Non-pigmented ciliary epithelial cell (primary cell): Measurements from ENCODE around the gene PKNOX2.

ENCODE experiments used
- DNase-seq: peaks from one replicate; pipeline ENCODE4 v3.0.0-alpha.2; 2010; ENCODE audit warnings: low read depth

PKNOX2 gene

DNA sequence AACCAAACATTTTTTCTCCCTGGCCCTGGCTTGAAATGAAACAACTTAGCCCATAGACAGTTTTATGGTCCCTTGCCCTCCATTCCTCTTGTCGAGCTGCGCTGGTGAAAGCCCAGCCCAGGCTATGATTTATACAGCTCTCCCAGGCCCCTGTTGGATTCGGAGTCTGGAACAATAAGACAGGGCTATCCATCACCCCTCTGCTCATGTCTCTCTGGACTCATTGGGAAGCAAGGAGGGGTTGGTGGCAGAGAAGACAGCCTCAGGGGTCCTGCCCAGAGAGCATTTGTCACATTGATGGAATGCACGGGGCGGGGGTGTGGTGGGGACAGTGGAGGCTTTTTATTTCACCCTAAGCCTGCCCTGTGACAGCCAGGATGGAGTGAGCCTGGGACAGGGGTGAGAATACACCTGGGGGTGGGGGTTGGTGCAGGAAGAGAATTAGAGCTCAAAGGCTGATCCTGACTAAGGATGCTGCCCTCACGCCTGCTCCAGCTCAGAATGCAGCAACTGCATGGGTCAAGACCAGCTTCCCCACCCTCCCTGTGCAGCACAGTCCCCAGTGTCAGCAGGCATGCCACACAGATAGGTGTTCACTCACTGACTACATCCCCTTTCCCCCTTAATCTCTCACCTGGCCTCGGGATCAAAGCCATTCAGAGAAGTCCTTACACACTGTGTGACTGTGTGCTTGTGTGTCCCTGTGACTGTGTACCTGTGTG lies 10.0 kb upstream of the PKNOX2 start:
- DNase-seq, result no peak

DNA sequence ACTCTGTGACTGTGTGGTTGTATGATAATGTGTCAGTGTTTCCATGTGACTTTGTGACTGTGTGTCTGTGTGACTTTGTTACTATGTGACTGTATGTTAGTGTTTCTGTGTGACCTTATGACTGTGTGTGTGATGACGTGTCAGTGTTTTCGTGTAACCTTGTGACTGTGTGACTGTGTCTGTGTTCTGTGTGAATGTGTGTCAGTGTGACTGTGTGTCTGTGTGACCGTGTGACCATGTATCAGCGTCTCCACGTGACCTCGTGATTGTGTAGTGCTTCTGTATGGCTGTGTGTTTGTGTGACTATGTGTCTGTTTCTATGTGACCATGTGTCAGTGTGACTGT lies 9.5 kb upstream of the PKNOX2 start:
- no peak for DNase-seq

GRCh38 chr11:125155767-125156166 lies 8.8 kb upstream of the PKNOX2 start:
- no peak for DNase-seq

DNA sequence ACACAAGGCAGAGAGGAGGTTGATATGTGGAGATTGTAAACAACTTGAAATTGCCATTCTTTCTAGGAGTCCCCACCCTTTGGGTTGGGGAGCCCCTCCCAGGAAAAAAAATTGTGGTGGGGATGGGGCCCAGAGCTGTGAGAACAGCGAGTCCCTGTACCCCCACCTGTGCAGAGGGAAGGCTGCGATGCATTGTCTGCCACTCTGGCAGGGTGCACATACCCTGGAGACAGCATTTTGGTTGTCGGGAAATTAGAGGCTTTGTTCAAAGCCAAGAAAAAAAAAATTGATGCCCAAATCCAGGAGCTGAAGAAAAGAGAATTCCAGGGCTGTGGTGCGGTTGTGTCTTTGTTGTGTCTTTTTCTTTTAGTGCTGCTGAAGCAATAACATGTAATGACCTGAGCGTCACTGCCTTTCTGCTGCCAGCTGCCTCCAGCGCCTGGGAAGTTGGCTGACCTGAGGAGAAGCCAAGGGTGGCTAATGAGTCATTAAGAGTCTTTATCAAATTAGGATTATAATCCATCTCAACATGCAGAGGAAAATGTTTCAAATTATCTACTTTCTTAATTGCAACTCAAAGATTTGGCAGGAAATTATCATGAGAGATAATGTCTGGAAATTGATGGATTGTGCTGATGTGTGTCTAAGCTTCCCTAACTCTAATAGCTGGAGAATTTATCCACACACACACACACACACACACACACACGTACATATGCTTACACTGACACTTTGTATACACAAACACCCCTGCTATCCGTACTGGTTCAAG lies 8.0 kb upstream of the PKNOX2 start:
- DNase-seq, result no peak

GRCh38 chr11:125157118-125157733 lies 7.3 kb upstream of the PKNOX2 start:
- DNase-seq, result no peak

GRCh38 chr11:125157953-125158680 lies 6.4 kb upstream of the PKNOX2 start:
- DNase-seq, result no peak

DNA sequence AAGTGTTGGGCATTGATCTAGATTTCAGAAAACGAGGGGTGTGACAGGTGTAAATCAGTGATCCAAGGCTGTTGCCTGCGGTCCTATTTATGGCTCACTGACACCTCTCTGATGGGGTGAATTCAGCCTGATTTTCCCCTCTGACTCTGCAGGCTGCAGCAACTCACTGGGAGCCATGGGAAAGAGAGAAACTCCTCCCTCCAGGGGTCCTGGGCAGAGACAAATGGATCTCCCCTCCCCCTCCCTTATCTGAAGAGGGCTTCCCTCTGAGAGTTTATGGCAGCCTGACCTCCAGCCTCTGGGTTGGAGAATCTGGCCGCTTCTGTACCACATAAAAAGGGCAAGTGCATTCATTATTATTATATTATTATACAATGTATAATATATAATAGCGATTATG lies 1.8 kb upstream of the PKNOX2 start:
- DNase-seq, result no peak

DNA sequence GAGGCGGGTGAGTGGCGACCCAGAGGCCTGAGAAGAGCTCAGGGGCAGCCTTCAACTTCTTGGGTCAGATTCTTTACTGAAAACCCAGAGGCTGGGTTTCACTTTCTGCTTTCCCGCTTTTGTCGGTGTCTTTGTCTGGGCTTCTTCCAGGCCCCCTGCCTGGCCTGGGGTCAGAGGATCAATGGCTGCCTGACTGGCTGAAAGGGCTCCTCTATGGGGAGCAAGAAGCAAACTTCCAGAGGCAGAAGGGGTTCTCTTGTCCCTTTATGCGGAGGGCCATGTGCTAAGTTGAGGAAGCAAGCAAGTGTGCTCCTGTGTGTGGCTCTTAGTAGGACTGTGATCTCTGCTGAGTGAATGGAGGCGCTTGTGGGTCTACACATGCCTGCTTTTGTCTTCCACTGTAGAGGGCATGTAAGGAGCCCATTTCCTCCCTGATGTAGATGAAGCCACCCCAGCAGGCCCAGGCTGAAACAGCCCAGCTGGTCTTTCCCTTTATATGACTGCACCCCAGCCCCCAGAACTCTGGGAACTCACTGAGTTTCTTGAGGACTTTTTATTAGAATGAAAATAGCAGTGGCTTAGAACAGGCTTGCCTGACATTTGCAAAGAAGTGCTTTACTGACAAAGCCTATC lies 1.0 kb upstream of the PKNOX2 start:
- DNase-seq, result no peak

GRCh38 chr11:125164091-125164421 lies 495 bp upstream of the PKNOX2 start:
- DNase-seq, result no peak

- DNase-seq, result no peak
Measured at GRCh38 chr11:125165111-125165842, 726 bp downstream of the PKNOX2 start.

DNA sequence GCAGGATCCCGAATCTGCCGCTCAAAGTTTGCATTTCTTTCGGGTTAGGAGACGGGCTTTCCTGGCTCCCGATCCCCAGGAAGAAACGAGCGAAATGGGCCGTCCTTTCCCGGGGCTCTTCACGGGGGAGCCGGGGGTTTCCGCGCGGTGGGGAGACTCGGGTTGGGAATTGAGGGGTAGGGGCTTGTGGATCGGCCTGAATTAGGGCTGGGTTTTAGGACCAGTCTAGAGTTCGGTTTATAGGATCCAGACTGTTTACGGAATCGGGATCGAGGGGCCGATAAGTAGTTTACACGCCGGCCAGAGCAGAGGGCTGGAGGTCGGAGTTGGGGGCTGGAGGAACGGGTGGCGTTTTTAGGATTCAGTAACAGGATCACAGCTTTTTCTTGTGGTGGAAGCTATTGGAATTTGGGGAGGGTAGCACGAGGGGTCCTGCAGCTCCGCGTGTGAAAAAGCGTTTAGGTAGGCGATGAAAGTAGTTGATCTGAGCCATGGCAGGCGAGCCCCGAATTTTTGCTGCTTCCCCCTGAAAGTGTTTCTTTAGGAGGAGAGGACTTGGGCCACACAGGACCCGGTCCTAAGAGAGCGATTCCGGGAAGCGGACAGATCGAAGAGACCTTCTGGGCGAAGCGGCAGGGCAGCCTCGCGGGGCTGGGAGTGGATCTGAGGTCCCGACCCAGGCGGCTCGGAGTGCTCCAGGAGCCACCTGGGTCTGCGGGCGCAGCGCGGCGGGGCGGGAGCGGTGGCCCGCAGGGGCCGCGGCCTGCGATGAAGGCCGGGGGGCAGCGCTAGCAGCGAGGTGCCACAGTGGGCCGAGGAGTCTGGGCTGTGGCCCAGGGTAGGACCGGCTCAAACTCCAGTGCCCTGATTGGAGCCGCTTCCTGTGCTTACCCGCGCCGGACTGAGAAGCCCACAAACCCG lies 1.6 kb downstream of the PKNOX2 start:
- no peak for DNase-seq

- DNase-seq, result no peak
Measured at GRCh38 chr11:125166764-125167291, 2.3 kb downstream of the PKNOX2 start.

DNA sequence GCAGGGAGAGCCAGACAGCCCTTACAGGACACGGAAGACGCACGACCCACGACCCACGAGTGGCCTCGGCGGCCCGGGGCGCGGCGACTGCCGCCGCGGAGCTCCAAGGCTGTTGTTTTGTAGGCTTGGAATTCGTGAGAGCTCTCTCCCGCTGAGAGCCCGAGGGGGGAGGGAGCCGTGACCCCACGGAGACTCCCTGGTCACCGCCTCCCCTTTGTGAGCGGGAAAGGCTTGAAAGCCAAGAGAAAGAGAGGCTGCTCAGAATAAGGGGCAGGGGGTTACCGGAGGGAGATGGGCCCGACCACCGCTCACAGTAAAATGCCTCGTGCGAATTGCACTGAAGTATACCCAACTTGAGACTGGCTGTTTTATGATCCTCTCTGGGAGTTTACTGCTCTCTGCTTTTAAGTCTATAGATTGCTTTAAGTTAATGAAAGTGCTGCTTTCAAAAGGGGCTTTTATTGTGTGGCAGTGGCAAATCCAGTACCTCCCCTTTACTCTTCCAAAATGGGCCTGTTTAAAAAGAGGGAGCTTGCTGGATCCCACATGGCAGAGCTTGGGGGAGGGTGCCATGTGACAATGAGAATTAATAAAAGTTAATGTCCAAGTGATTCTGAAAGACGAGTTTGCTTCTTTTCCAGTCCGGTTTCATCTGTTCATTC lies 2.9 kb downstream of the PKNOX2 start:
- no peak for DNase-seq

GRCh38 chr11:125167954-125168835 lies 3.6 kb downstream of the PKNOX2 start:
- no peak for DNase-seq

- DNase-seq, result no peak
Measured at GRCh38 chr11:125168918-125169456, 4.4 kb downstream of the PKNOX2 start.

GRCh38 chr11:125170001-125170509 lies 5.5 kb downstream of the PKNOX2 start:
- DNase-seq, result no peak

GRCh38 chr11:125170510-125171031 lies 6.0 kb downstream of the PKNOX2 start:
- DNase-seq, result peak; percentile 32

- no peak for DNase-seq
Measured at GRCh38 chr11:125171974-125172373, 7.4 kb downstream of the PKNOX2 start.
